NB4 (cell line): ENCODE results near the gene TMEM42.

Experiments used
- MYC ChIP-seq: IDR thresholded peaks from 2 replicates; pipeline ENCODE4 v1.6.1; 2011; ENCODE audit warnings: low read depth, low read length
- POLR2A ChIP-seq: IDR thresholded peaks from 2 replicates; pipeline ENCODE4 v1.6.1; 2011; ENCODE audit warnings: mild to moderate bottlenecking; ENCODE audit not compliant: insufficient read length; ENCODE audit errors: extremely low read depth
- TF ChIP-seq, protein P1 (sequence below): IDR thresholded peaks from one replicate; pipeline ENCODE4 v1.5.1; 2012; ENCODE audit warnings: low read depth, low read length
- TF ChIP-seq, protein P2 (sequence below): IDR thresholded peaks from 2 replicates; pipeline ENCODE4 v1.6.1; 2011; ENCODE audit warnings: low read depth, low read length

DNA sequence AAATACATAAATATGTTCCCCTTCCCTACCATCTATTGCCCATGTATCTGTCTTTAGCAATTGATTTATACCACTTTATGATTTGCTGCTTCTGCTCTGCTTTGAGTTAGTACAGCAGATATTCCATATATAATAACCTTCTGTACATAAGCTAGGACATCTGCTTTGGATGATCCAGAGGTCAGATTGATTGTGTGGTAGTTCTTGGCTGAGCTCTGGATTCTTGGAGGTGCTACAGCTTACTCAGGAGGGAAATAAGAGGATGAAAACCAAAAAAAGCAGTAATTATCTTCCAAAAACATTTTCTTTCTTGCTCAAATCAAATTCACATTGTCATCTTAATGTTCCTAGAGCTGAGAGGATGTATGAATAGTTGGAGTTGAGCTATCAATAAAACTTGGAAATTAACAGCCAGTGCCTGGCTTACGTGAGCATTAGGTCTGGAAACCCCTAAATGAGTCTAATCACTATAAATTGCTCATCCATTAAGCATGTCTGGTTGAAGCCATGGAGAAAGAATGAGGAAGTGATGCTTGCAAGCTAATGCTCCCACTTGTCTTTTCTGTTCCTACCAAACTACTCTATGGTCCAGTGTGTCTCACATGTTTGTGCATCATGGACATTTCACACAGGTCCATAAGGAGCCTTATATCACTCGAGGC lies 36.3 kb upstream of the TMEM42 start:
- TF ChIP-seq, protein P1, sequence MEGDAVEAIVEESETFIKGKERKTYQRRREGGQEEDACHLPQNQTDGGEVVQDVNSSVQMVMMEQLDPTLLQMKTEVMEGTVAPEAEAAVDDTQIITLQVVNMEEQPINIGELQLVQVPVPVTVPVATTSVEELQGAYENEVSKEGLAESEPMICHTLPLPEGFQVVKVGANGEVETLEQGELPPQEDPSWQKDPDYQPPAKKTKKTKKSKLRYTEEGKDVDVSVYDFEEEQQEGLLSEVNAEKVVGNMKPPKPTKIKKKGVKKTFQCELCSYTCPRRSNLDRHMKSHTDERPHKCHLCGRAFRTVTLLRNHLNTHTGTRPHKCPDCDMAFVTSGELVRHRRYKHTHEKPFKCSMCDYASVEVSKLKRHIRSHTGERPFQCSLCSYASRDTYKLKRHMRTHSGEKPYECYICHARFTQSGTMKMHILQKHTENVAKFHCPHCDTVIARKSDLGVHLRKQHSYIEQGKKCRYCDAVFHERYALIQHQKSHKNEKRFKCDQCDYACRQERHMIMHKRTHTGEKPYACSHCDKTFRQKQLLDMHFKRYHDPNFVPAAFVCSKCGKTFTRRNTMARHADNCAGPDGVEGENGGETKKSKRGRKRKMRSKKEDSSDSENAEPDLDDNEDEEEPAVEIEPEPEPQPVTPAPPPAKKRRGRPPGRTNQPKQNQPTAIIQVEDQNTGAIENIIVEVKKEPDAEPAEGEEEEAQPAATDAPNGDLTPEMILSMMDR, result no peak
- TF ChIP-seq POLR2A (no peak), MYC (no peak)
- TF ChIP-seq, protein P2, sequence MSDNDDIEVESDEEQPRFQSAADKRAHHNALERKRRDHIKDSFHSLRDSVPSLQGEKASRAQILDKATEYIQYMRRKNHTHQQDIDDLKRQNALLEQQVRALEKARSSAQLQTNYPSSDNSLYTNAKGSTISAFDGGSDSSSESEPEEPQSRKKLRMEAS, result no peak
